ENCODE data around the gene COMMD3. TPM values are rescaled to one million over a fixed set of nuclear protein-coding genes. Genes with fewer than 3 reads are reported as not detected.

COMMD3 gene
- total and polyA plus RNA-seq, 10 donors = 43.5 to 76.0 (median 53.4) TPM

DNA sequence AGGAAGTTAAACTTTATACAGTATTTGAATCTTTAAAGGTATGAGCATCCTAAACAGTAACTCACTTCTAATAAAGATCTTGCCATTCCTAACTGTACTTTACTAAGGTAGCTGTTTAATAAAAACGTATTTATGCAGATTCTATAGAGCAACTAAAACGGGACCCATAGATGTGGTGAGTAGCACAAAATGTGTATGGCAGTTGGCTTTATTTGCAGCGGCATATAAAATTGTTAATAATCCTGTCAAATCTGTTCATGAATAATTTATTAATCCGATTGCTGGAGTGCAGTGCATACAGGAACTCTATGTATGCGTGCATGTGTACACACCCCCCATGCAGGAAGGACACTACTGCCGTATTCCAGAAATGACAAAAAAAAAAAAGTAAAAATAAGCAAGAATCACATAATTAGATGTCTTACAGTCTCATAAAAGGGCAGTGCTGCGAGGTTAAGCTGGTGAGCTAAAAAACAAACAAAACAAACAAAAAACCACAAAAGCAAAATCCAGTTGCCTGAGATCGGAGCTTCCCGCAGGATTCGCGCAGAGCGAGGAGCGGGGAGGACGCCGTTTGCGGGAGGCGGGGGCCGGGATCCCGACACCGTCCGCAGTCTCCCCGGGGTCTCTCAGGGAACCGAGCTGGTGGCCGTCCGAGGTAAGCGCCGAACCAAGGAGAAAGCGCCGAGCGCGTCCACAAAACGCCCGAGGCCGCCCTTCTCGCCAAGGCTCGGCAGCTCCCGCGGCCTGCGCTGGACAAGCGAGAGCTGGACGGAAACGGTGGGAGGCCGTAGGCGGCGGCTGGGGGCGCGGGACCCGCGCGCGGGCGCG lies 518 bp upstream of the COMMD3 start:
- Histone ChIP-seq H3K4me1 (peaks cover 21 to 52% (median 42%) of the 10 kb centered on the region in 6 donors), H3K36me3 (no peaks in the 10 kb centered on the region), H3K9me3 (no peaks in the 10 kb centered on the region), H3K27me3 (replicated peaks in 1 of 7) (no peaks in the 10 kb centered on the region), H3K27ac (peak overlapping the region; percentile 76 to 96 (median 94)), H3K4me3 (peak overlapping the region; percentile 74 to 95 (median 83))
- peak in 3 of 11 experiments; percentile 9 to 16 (median 12) for TF ChIP-seq CTCF (IDR thresholded peaks at IDR 0.05 in 8 of 11, conservative IDR thresholded peaks at IDR 0.05 in 3 of 11)
- no peak for TF ChIP-seq POLR2AphosphoS5 (IDR thresholded peaks at IDR 0.05)
- TF ChIP-seq POLR2A (IDR thresholded peaks at IDR 0.05) = no peak
- no peak for DNase-seq
- intact Hi-C loops (cut with DNase I; ENCODE audit: low total_unique reads) = loop anchor here (10.0 kb wide), 1 partner anchor 61 kb away; no protein-coding TSS in a partner anchor
- WGBS, 5 donors = 1 to 2% (median 1%) methylated on average over 35 to 53 of the region's 53 CpGs

DNA sequence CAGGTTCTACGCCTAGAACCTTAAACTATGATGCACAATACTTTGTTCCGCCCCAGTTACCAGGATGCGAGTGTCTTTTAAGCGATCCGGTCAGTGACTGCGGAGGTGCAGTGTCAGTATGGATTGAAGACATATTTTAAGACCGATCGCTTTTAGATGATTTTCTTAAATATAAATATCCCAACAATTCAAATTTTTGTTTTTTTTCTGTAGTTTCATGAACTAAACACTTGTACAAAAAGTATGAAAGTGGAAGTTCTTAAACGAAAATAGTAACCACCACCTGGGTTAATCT lies 835 bp downstream of the COMMD3 start:
- Histone ChIP-seq H3K36me3 (no peaks in the 10 kb centered on the region), H3K27ac (peak overlapping the region; percentile 76 to 96 (median 94)), H3K27me3 (replicated peaks in 1 of 7) (peaks cover 0 to 7% (median 0%) of the 10 kb centered on the region in 7 donors), H3K4me1 (peaks cover 21 to 53% (median 43%) of the 10 kb centered on the region in 6 donors), H3K4me3 (peak overlapping the region; percentile 74 to 95 (median 83)), H3K9me3 (no peaks in the 10 kb centered on the region)
- DNase-seq = no peak
- WGBS, 5 donors = 7 to 14% (median 13%) methylated on average over 9 of the region's 9 CpGs
- intact Hi-C loops (cut with DNase I; ENCODE audit: low total_unique reads) = loop anchor here (10.0 kb wide), 1 partner anchor 62 kb away; no protein-coding TSS in a partner anchor
- TF ChIP-seq POLR2A (IDR thresholded peaks at IDR 0.05) (no peak), POLR2AphosphoS5 (IDR thresholded peaks at IDR 0.05) (no peak), CTCF (IDR thresholded peaks at IDR 0.05 in 8 of 11, conservative IDR thresholded peaks at IDR 0.05 in 3 of 11) (no peak)

DNA sequence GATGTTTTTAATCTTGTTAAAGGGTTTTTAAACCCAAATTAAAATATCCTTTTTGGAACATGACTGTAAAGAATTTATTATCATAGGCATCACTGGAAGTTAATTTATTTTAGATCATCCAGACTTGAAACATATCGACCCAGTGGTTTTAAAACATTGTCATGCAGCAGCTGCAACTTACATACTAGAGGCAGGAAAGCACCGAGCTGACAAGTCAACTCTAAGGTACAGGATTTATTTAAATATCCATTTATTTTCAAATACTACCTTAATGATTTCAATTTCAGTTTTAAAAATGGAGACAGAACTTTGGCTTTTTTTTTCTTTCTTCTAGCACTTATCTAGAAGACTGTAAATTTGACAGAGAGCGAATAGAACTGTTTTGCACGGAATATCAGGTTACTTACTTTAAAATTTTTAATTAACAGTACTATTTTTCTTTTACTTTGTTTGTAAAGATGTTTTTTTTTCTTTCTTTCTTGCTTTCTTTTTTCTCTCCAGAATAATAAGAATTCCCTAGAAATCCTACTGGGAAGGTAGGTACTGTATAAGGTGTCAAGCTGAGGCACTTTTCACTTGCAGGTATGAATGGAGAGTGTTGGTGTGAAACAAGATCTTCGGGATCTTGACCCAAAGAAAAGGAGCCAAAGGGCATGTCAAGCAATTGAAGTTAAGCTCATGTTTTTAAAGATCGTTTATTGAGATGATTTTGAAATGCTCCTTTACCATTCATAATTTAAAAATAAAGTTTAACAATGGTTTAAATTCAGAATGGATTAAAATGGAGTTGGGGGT lies 1.8 kb downstream of the COMMD3 start:
- Histone ChIP-seq H3K36me3 (no peaks in the 10 kb centered on the region), H3K9me3 (no peaks in the 10 kb centered on the region), H3K27ac (peak overlapping the region in 4 of 8 donors; percentile 92 to 96 (median 95)), H3K4me3 (peak overlapping the region in 2 of 8 donors; percentile 8 to 75), H3K4me1 (peaks cover 21 to 62% (median 52%) of the 10 kb centered on the region in 6 donors), H3K27me3 (replicated peaks in 1 of 7) (peaks cover 0 to 16% (median 0%) of the 10 kb centered on the region in 7 donors)
- intact Hi-C loops (cut with DNase I; ENCODE audit: low total_unique reads) = loop anchor here (10.0 kb wide), 1 partner anchor 63 kb away; no protein-coding TSS in a partner anchor
- 85 to 90% (median 86%) methylated on average over 6 of the region's 6 CpGs for WGBS, 5 donors
- no peak for TF ChIP-seq POLR2A (IDR thresholded peaks at IDR 0.05)
- TF ChIP-seq CTCF (IDR thresholded peaks at IDR 0.05 in 8 of 11, conservative IDR thresholded peaks at IDR 0.05 in 3 of 11) = no peak
- TF ChIP-seq POLR2AphosphoS5 (IDR thresholded peaks at IDR 0.05) = no peak
- no peak for DNase-seq

Data from spleen (tissue), 11 donors.